Ishikawa (cell line): ENCODE measurements around the gene ARHGAP32.

ENCODE experiments used
- CEBPB ChIP-seq: IDR thresholded peaks from 2 replicates; pipeline ENCODE4 v1.6.1; 2012
- CREB1 ChIP-seq: IDR thresholded peaks from 2 replicates; pipeline ENCODE4 v1.6.1; 2012; ENCODE audit warnings: low read depth
- EGR1 ChIP-seq: IDR thresholded peaks from 2 replicates; pipeline ENCODE4 v1.6.1; 2012
- EP300 ChIP-seq: IDR thresholded peaks from 2 replicates; pipeline ENCODE4 v1.6.1; 2012; ENCODE audit warnings: borderline replicate concordance
- FOXM1 ChIP-seq: IDR thresholded peaks from 2 replicates; pipeline ENCODE4 v1.6.1; 2012; ENCODE audit warnings: low read depth, borderline replicate concordance
- NFIC ChIP-seq: IDR thresholded peaks from 2 replicates; pipeline ENCODE4 v1.6.1; 2012
- RAD21 ChIP-seq: IDR thresholded peaks from 2 replicates; pipeline ENCODE4 v1.6.1; 2012; ENCODE audit warnings: low read depth
- TAF1 ChIP-seq: IDR thresholded peaks from 2 replicates; pipeline ENCODE4 v1.6.1; 2012; ENCODE audit warnings: low read depth, mild to moderate bottlenecking
- TCF12 ChIP-seq: IDR thresholded peaks from 2 replicates; pipeline ENCODE4 v1.6.1; 2012; ENCODE audit warnings: low read depth
- TEAD4 ChIP-seq: IDR thresholded peaks from 2 replicates; pipeline ENCODE4 v1.6.1; 2012
- YY1 ChIP-seq: IDR thresholded peaks from 2 replicates; pipeline ENCODE4 v1.6.1; 2012; ENCODE audit warnings: low read depth
- TF ChIP-seq, protein P1 (sequence below): IDR thresholded peaks from 2 replicates; pipeline ENCODE4 v1.6.1; 2012
- TF ChIP-seq, protein P2 (sequence below): IDR thresholded peaks from 2 replicates; pipeline ENCODE4 v1.6.1; 2012; ENCODE audit warnings: low read depth, mild to moderate bottlenecking

GRCh38 chr11:129089279-129089678 lies 102.8 kb downstream of the ARHGAP32 start:
- no peak for TF ChIP-seq CREB1
- TF ChIP-seq EP300 = no peak
- TF ChIP-seq, protein P1, sequence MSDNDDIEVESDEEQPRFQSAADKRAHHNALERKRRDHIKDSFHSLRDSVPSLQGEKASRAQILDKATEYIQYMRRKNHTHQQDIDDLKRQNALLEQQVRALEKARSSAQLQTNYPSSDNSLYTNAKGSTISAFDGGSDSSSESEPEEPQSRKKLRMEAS = no peak
- no peak for TF ChIP-seq YY1
- no peak for TF ChIP-seq TEAD4
- no peak for TF ChIP-seq EGR1
- TF ChIP-seq, protein P2, sequence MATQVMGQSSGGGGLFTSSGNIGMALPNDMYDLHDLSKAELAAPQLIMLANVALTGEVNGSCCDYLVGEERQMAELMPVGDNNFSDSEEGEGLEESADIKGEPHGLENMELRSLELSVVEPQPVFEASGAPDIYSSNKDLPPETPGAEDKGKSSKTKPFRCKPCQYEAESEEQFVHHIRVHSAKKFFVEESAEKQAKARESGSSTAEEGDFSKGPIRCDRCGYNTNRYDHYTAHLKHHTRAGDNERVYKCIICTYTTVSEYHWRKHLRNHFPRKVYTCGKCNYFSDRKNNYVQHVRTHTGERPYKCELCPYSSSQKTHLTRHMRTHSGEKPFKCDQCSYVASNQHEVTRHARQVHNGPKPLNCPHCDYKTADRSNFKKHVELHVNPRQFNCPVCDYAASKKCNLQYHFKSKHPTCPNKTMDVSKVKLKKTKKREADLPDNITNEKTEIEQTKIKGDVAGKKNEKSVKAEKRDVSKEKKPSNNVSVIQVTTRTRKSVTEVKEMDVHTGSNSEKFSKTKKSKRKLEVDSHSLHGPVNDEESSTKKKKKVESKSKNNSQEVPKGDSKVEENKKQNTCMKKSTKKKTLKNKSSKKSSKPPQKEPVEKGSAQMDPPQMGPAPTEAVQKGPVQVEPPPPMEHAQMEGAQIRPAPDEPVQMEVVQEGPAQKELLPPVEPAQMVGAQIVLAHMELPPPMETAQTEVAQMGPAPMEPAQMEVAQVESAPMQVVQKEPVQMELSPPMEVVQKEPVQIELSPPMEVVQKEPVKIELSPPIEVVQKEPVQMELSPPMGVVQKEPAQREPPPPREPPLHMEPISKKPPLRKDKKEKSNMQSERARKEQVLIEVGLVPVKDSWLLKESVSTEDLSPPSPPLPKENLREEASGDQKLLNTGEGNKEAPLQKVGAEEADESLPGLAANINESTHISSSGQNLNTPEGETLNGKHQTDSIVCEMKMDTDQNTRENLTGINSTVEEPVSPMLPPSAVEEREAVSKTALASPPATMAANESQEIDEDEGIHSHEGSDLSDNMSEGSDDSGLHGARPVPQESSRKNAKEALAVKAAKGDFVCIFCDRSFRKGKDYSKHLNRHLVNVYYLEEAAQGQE = no peak
- TF ChIP-seq TAF1 = no peak
- TF ChIP-seq CEBPB = no peak
- TF ChIP-seq FOXM1 = no peak
- no peak for TF ChIP-seq RAD21
- TF ChIP-seq TCF12 = no peak
- TF ChIP-seq NFIC = no peak
